MCF 10A (cell line): Measurements from ENCODE around the gene KIF1B. TPM values are rescaled to one million over a fixed set of nuclear protein-coding genes. Genes with fewer than 3 reads are reported as not detected.
"Not testable (repeated sequence)": the region's sequence is repeated elsewhere in the genome, so short reads cannot be mapped to it uniquely, and the experiment has no call there.

Experiments
- BruUV-seq: library from RNA; stranded (reverse); fragments of 400-500 nt; replicated peaks from 2 replicates; lab custom pipeline; 2021; lab: Mats Ljungman, UMichigan
- CTCF ChIA-PET: fragments of 300-600 bp; sonication (Branson Sonifier 250); formaldehyde crosslinking; extraction: SDS; loops from one replicate; lab custom pipeline; 2021; ENCODE audit warnings: antibody characterized with exemption, inconsistent platforms; lab: Yijun Ruan, JAX
- POLR2A ChIA-PET: fragments of 300-600, 350-650 bp; sonication (Branson Sonifier 250); formaldehyde crosslinking; extraction: SDS; loops from one replicate; lab custom pipeline; 2020; ENCODE audit warnings: antibody characterized with exemption, inconsistent platforms; lab: Yijun Ruan, JAX
- DNase-seq: peaks from one replicate; pipeline ENCODE4 v3.0.0-alpha.2; 2018; ENCODE audit not compliant: unreplicated experiment
- H3K27ac Mint-ChIP-seq: one replicate; pipeline ENCODE4 v1.8.0; 2022; ENCODE audit warnings: mild to moderate bottlenecking, low read depth, mixed read lengths; ENCODE audit not compliant: unreplicated experiment
- H3K27me3 Mint-ChIP-seq: one replicate; pipeline ENCODE4 v1.8.0; 2022; ENCODE audit warnings: mixed read lengths; ENCODE audit not compliant: insufficient read depth, unreplicated experiment
- H3K36me3 Mint-ChIP-seq: one replicate; pipeline ENCODE4 v1.8.0; 2022; ENCODE audit warnings: mild to moderate bottlenecking, moderate library complexity, mixed read lengths; ENCODE audit not compliant: insufficient read depth, unreplicated experiment
- H3K4me1 Mint-ChIP-seq: one replicate; pipeline ENCODE4 v1.8.0; 2022; ENCODE audit warnings: mixed read lengths; ENCODE audit not compliant: insufficient read depth, unreplicated experiment
- H3K4me3 Mint-ChIP-seq: one replicate; pipeline ENCODE4 v1.8.0; 2022; ENCODE audit warnings: mild to moderate bottlenecking, moderate library complexity, mixed read lengths; ENCODE audit not compliant: unreplicated experiment
- H3K9me3 Mint-ChIP-seq: one replicate; pipeline ENCODE4 v1.8.0; 2022; ENCODE audit warnings: mixed read lengths; ENCODE audit not compliant: unreplicated experiment
- CTCF ChIP-seq: fragments of 200-600 bp; IDR thresholded peaks from one replicate; pipeline ENCODE4 v1.8.0; 2022; ENCODE audit warnings: antibody characterized with exemption, mild to moderate bottlenecking; ENCODE audit not compliant: unreplicated experiment
- intact Hi-C: fragments of 100-400 bp; cut with micrococcal nuclease; formaldehyde crosslinking; loops from 2 replicates; pipeline ENCODE4 v1.14.1; 2022
- total RNA-seq: library from RNA; stranded (reverse); gene quantifications from 2 replicates; pipeline ENCODE4 v1.2.3, GENCODE V29; 2022

The KIF1B gene
- total RNA-seq, 1 experiment from 2014 or later, result 35.9 TPM

- no peak for TF ChIP-seq CTCF
- no TSS peak for BruUV-seq
- intact Hi-C loops, result no loop called here
Measured at GRCh38 chr1:10220200-10220599, 9.8 kb downstream of the KIF1B start.

GRCh38 chr1:10220657-10221056 lies 10.3 kb downstream of the KIF1B start:
- CTCF ChIA-PET, result interaction anchor here (1.0 to 2.3 kb wide), 2 partner anchors 11 to 34 kb away, joined by 3 to 6 read pairs; partner anchors contain the start of gene KIF1B
- intact Hi-C loops, H3K27me3 Mint-ChIP-seq, BruUV-seq, H3K27ac Mint-ChIP-seq, H3K9me3 Mint-ChIP-seq, H3K4me3 Mint-ChIP-seq, DNase-seq: not testable (repeated sequence)
- Mint-ChIP-seq H3K4me1 (peaks cover 34% of the 10 kb centered on the region), H3K36me3 (peaks cover 25% of the 10 kb centered on the region)
- POLR2A ChIA-PET, result interaction anchor here (1.2 to 2.0 kb wide), 3 partner anchors 9 to 31 kb away, joined by 3 to 7 read pairs (median 4); no protein-coding TSS in a partner anchor

More at GRCh38 chr1:10220200-10220599, 9.8 kb downstream of the KIF1B start:
- H3K9me3 Mint-ChIP-seq, result no peaks in the 10 kb centered on the region
- no peak overlapping the region for H3K27ac Mint-ChIP-seq
- CTCF ChIA-PET, result interaction anchor here (2.3 kb wide), 1 partner anchor 10 kb away, joined by 6 read pairs; the partner anchor contains the start of gene KIF1B
- POLR2A ChIA-PET, result interaction anchor here (1.2 to 1.3 kb wide), 2 partner anchors 11 to 32 kb away, joined by 3 to 4 read pairs; no protein-coding TSS in a partner anchor
- H3K4me1 Mint-ChIP-seq, result peaks cover 30% of the 10 kb centered on the region
- H3K27me3 Mint-ChIP-seq, result no peaks in the 10 kb centered on the region
- no peak overlapping the region for H3K4me3 Mint-ChIP-seq
- DNase-seq, result no peak
- peaks cover 25% of the 10 kb centered on the region for H3K36me3 Mint-ChIP-seq

- Mint-ChIP-seq H3K9me3 (no peaks in the 10 kb centered on the region), H3K4me1 (peaks cover 15% of the 10 kb centered on the region), H3K36me3 (peaks cover 12% of the 10 kb centered on the region), H3K4me3 (no peak overlapping the region), H3K27me3 (no peaks in the 10 kb centered on the region), H3K27ac (no peak overlapping the region)
- CTCF ChIA-PET, result no interaction called here
- intact Hi-C loops, result no loop called here
- no peak for DNase-seq
- TF ChIP-seq CTCF, result no peak
- BruUV-seq, result no TSS peak
- POLR2A ChIA-PET, result interaction anchor here (2.3 kb wide), 1 partner anchor 14 kb away, joined by 9 read pairs; no protein-coding TSS in a partner anchor
Measured at GRCh38 chr1:10225573-10225972, 15.2 kb downstream of the KIF1B start.

DNA sequence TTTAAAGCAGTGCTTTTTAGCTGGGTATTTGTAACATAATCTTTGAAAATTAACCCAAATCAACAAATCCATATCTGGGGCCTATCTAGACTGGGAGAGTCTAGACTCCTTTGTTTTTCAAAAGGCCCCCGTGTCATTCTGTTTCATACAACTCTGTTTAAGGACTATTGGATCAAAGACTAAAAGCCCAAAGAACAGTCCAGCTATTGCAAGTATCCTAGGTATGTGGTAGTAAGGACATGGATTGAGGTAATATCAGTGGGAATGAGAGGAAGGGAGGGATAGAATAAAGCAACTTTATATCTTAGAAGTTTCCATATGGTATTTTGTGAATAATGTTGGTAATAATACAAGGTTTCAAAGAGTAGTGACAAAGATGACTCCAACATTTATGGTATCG lies 18.2 kb downstream of the KIF1B start:
- TF ChIP-seq CTCF, result no peak
- Mint-ChIP-seq H3K4me3 (no peak overlapping the region), H3K27ac (no peak overlapping the region), H3K4me1 (peaks cover 8% of the 10 kb centered on the region), H3K36me3 (peaks cover 7% of the 10 kb centered on the region), H3K9me3 (no peaks in the 10 kb centered on the region), H3K27me3 (no peaks in the 10 kb centered on the region)
- ChIA-PET CTCF (interaction anchor here (0.6 kb wide), 1 partner anchor 23 kb away, joined by 6 read pairs; no protein-coding TSS in a partner anchor), POLR2A (no interaction called here)
- intact Hi-C loops, result no loop called here
- BruUV-seq, result no TSS peak
- DNase-seq, result no peak
